Caco-2 (cell line): ENCODE results near the gene NDRG4. TPM values are rescaled to one million over a fixed set of nuclear protein-coding genes. Genes with fewer than 3 reads are reported as not detected.

Source experiments
- BruUV-seq: library from RNA; stranded (reverse); fragments of 400-500 nt; replicated peaks from 2 replicates; lab custom pipeline; 2021; lab: Mats Ljungman, UMichigan
- CTCF ChIA-PET: fragments of 300-600 bp; sonication (Branson Sonifier 250); formaldehyde crosslinking; loops from one replicate; lab custom pipeline; 2022; ENCODE audit warnings: antibody characterized with exemption; lab: Charles Lee
- POLR2A ChIA-PET: fragments of 300-600 bp; sonication (Branson Sonifier 250); formaldehyde crosslinking; loops from one replicate; lab custom pipeline; 2022; ENCODE audit warnings: antibody characterized with exemption; lab: Charles Lee
- DNase-seq, 2 experiments: peaks; one replicate each; pipeline versions ENCODE4 v3.0.0 to v3.0.0-alpha.2; 2020 to 2022
- H3K27me3 ChIP-seq: replicated peaks from 2 replicates; pipeline ENCODE4 v1.6.0; 2011; ENCODE audit warnings: low read length; ENCODE audit not compliant: control insufficient read depth, insufficient read depth
- H3K36me3 ChIP-seq: 2 replicates; pipeline ENCODE4 v1.5.1; 2011; ENCODE audit warnings: low read length; ENCODE audit not compliant: control insufficient read depth, insufficient read depth
- H3K4me1 ChIP-seq: fragments of 250-450 bp; sonication (Bioruptor Pico); 2 replicates; pipeline ENCODE4 v1.5.1; 2020; ENCODE audit warnings: mild to moderate bottlenecking
- H3K4me3 ChIP-seq: 2 replicates; pipeline ENCODE4 v1.5.1; 2011; ENCODE audit warnings: low read depth, mild to moderate bottlenecking, control low read depth, low read length
- H3K9me3 ChIP-seq: fragments of 250-450 bp; sonication (Bioruptor Pico); 2 replicates; pipeline ENCODE4 v1.5.1; 2020; ENCODE audit warnings: mild to moderate bottlenecking, moderate library complexity
- H3K27ac Mint-ChIP-seq: one replicate; pipeline ENCODE4 v1.8.0; 2022; ENCODE audit warnings: mixed read lengths; ENCODE audit not compliant: unreplicated experiment
- H3K27me3 Mint-ChIP-seq: one replicate; pipeline ENCODE4 v1.8.0; 2022; ENCODE audit warnings: mixed read lengths; ENCODE audit not compliant: insufficient read depth, unreplicated experiment
- H3K36me3 Mint-ChIP-seq: one replicate; pipeline ENCODE4 v1.8.0; 2022; ENCODE audit warnings: mild to moderate bottlenecking, mixed read lengths; ENCODE audit not compliant: insufficient read depth, unreplicated experiment
- H3K4me1 Mint-ChIP-seq: one replicate; pipeline ENCODE4 v1.8.0; 2022; ENCODE audit warnings: low read depth, mixed read lengths; ENCODE audit not compliant: unreplicated experiment
- H3K4me3 Mint-ChIP-seq: one replicate; pipeline ENCODE4 v1.8.0; 2022; ENCODE audit warnings: mild to moderate bottlenecking, moderate library complexity, mixed read lengths; ENCODE audit not compliant: unreplicated experiment
- H3K9me3 Mint-ChIP-seq: one replicate; pipeline ENCODE4 v1.8.0; 2022; ENCODE audit warnings: mixed read lengths; ENCODE audit not compliant: unreplicated experiment
- CTCF ChIP-seq, 2 experiments: fragments of 200-600 bp in 1 of 2; IDR thresholded peaks; 1 replicate in 1 of 2; 2 replicates in 1 of 2; pipeline versions ENCODE4 v1.5.1 to v1.8.0; 2011 to 2022; ENCODE audit warnings: antibody characterized with exemption in 1 of 2, control low read depth in 1 of 2, inconsistent platforms in 1 of 2, low read depth in 1 of 2, low read length in 1 of 2, mild to moderate bottlenecking in 1 of 2, moderate library complexity in 1 of 2; ENCODE audit not compliant: insufficient read depth in 1 of 2, severe bottlenecking in 1 of 2, unreplicated experiment in 1 of 2
- intact Hi-C: fragments of 100-400 bp; cut with micrococcal nuclease; formaldehyde crosslinking; loops from one replicate; pipeline ENCODE4 v1.10.0; 2022; ENCODE audit not compliant: unreplicated experiment
- total RNA-seq: library from RNA; stranded (reverse); gene quantifications from 2 replicates; pipeline ENCODE4 v1.2.3, GENCODE V29; 2022

NDRG4 gene
- total RNA-seq, 1 experiment from 2014 or later = 10.7 TPM

- no peak overlapping the region for H3K4me3 ChIP-seq
- no peaks in the 10 kb centered on the region for H3K27me3 ChIP-seq
- H3K4me1 ChIP-seq = 0 out of 2 replicates have a peak, but pooled peaks cover 4% of the 10 kb centered on the region
- Mint-ChIP-seq H3K27me3 (no peaks in the 10 kb centered on the region), H3K36me3 (peaks cover 96% of the 10 kb centered on the region), H3K9me3 (no peaks in the 10 kb centered on the region), H3K4me1 (no peaks in the 10 kb centered on the region), H3K27ac (no peak overlapping the region), H3K4me3 (no peak overlapping the region)
- intact Hi-C loops = no loop called here
- no peak for TF ChIP-seq CTCF (IDR thresholded peaks at IDR 0.05; ENCODE audit: insufficient read depth in 1 of 2, low read depth in 1 of 2, low read length in 1 of 2, severe bottlenecking in 1 of 2, unreplicated experiment in 1 of 2)
- BruUV-seq = no TSS peak
- no peak for DNase-seq
- H3K9me3 ChIP-seq = no peaks in the 10 kb centered on the region
- CTCF ChIA-PET = no interaction called here
- peaks cover 13% of the 10 kb centered on the region for H3K36me3 ChIP-seq
- POLR2A ChIA-PET = no interaction called here
Observed at GRCh38 chr16:58542291-58542690, 42.3 kb downstream of the NDRG4 start.

- Histone ChIP-seq H3K36me3 (peaks cover 11% of the 10 kb centered on the region), H3K27me3 (no peaks in the 10 kb centered on the region), H3K4me1 (no peaks in the 10 kb centered on the region), H3K4me3 (no peak overlapping the region), H3K9me3 (no peaks in the 10 kb centered on the region)
- no peak overlapping the region for H3K4me3 Mint-ChIP-seq
- CTCF ChIA-PET = no interaction called here
- no peaks in the 10 kb centered on the region for H3K4me1 Mint-ChIP-seq
- no peak overlapping the region for H3K27ac Mint-ChIP-seq
- no peak for DNase-seq
- BruUV-seq = no TSS peak
- H3K9me3 Mint-ChIP-seq = no peaks in the 10 kb centered on the region
- intact Hi-C loops = no loop called here
- TF ChIP-seq CTCF (IDR thresholded peaks at IDR 0.05; ENCODE audit: insufficient read depth in 1 of 2, low read depth in 1 of 2, low read length in 1 of 2, severe bottlenecking in 1 of 2, unreplicated experiment in 1 of 2) = no peak
- POLR2A ChIA-PET = no interaction called here
- peaks cover 95% of the 10 kb centered on the region for H3K36me3 Mint-ChIP-seq
- H3K27me3 Mint-ChIP-seq = no peaks in the 10 kb centered on the region
Observed at GRCh38 chr16:58543685-58544084, 43.7 kb downstream of the NDRG4 start.

- BruUV-seq = no TSS peak
- Mint-ChIP-seq H3K9me3 (no peaks in the 10 kb centered on the region), H3K4me1 (no peaks in the 10 kb centered on the region), H3K36me3 (peaks cover 93% of the 10 kb centered on the region), H3K27ac (no peak overlapping the region), H3K4me3 (no peak overlapping the region), H3K27me3 (no peaks in the 10 kb centered on the region)
- H3K4me3 ChIP-seq = no peak overlapping the region
- ChIA-PET CTCF (interaction anchor here (1.0 kb wide), 1 partner anchor 113 kb away, joined by 4 read pairs; no protein-coding TSS in a partner anchor), POLR2A (no interaction called here)
- H3K9me3 ChIP-seq = no peaks in the 10 kb centered on the region
- peaks cover 9% of the 10 kb centered on the region for H3K36me3 ChIP-seq
- no peak for DNase-seq
- H3K4me1 ChIP-seq = no peaks in the 10 kb centered on the region
- intact Hi-C loops = no loop called here
- H3K27me3 ChIP-seq = no peaks in the 10 kb centered on the region
- no peak for TF ChIP-seq CTCF (IDR thresholded peaks at IDR 0.05; ENCODE audit: insufficient read depth in 1 of 2, low read depth in 1 of 2, low read length in 1 of 2, severe bottlenecking in 1 of 2, unreplicated experiment in 1 of 2)
Observed at GRCh38 chr16:58548378-58548777, 48.4 kb downstream of the NDRG4 start.
